B cell (primary cell): Measurements from ENCODE around the gene CRBN.

Experiments
- EZH2 ChIP-seq: IDR thresholded peaks from 2 replicates; pipeline ENCODE4 v1.6.1; 2012; ENCODE audit warnings: borderline replicate concordance, low read depth, mild to moderate bottlenecking, moderate library complexity, low read length; ENCODE audit not compliant: insufficient read depth, poor library complexity, severe bottlenecking
- TF ChIP-seq, protein P1 (sequence below): fragments of 200-600 bp; IDR thresholded peaks from one replicate; pipeline ENCODE4 v1.8.0; 2022; ENCODE audit warnings: antibody characterized with exemption, mild to moderate bottlenecking

DNA sequence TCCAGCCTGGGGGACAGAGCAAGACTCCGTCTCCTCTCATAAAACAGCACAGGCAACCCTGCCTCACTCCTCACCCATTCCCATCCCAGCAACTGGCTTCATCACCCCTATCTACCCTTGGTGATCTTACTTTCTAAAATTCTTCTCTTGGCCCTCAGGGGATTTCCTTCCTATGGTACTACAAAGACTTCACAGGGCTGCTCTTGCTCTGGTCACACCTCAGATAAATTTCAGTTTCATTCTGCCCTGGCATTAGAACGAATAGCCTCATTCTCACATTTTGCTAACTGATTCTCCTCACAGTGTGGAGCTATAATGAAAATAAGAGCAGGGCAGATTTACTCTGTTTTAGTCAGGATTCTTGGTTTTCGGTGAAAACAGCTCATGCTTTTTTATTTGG lies 22.1 kb upstream of the CRBN start:
- no peak for TF ChIP-seq EZH2
- TF ChIP-seq, protein P1, sequence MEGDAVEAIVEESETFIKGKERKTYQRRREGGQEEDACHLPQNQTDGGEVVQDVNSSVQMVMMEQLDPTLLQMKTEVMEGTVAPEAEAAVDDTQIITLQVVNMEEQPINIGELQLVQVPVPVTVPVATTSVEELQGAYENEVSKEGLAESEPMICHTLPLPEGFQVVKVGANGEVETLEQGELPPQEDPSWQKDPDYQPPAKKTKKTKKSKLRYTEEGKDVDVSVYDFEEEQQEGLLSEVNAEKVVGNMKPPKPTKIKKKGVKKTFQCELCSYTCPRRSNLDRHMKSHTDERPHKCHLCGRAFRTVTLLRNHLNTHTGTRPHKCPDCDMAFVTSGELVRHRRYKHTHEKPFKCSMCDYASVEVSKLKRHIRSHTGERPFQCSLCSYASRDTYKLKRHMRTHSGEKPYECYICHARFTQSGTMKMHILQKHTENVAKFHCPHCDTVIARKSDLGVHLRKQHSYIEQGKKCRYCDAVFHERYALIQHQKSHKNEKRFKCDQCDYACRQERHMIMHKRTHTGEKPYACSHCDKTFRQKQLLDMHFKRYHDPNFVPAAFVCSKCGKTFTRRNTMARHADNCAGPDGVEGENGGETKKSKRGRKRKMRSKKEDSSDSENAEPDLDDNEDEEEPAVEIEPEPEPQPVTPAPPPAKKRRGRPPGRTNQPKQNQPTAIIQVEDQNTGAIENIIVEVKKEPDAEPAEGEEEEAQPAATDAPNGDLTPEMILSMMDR = no peak
